Subcutaneous abdominal adipose tissue (tissue), 5 donors: ENCODE data around the gene TMEM218.

Experiments
- H3K27ac ChIP-seq: one replicate; pipeline ENCODE4 v1.7.0; 2013; ENCODE audit warnings: low read depth, mild to moderate bottlenecking, inconsistent platforms, low read length, moderate library complexity
- H3K27me3 ChIP-seq, 5 donors: one replicate each; pipeline ENCODE4 v1.7.0; 2013; ENCODE audit warnings: low read length in 5 of 5, inconsistent platforms in 1 of 5; ENCODE audit not compliant: control insufficient read depth in 5 of 5, insufficient read depth in 4 of 5
- H3K36me3 ChIP-seq, 5 donors: one replicate each; pipeline ENCODE4 v1.7.0; 2013; ENCODE audit warnings: low read length in 5 of 5; ENCODE audit not compliant: control insufficient read depth in 5 of 5, insufficient read depth in 5 of 5
- H3K4me1 ChIP-seq, 5 donors: one replicate each; pipeline ENCODE4 v1.7.0; 2013; ENCODE audit warnings: low read length in 5 of 5, mild to moderate bottlenecking in 3 of 5, moderate library complexity in 1 of 5; ENCODE audit not compliant: control insufficient read depth in 5 of 5, insufficient read depth in 5 of 5
- H3K4me3 ChIP-seq, 5 donors: one replicate each; pipeline ENCODE4 v1.7.0; 2013; ENCODE audit warnings: low read length in 5 of 5, low read depth in 1 of 5
- H3K9ac ChIP-seq, 5 donors: one replicate each; pipeline ENCODE4 v1.7.0; 2013; ENCODE audit warnings: low read length in 5 of 5, mild to moderate bottlenecking in 4 of 5, moderate library complexity in 3 of 5
- H3K9me3 ChIP-seq, 5 donors: one replicate each; pipeline ENCODE4 v1.7.0; 2013; ENCODE audit warnings: low read length in 5 of 5; ENCODE audit not compliant: control insufficient read depth in 5 of 5
- donor health status: healthy.
- donor health status: healthy.
- donor health status: healthy.
- donor health status: healthy.
- donor health status: healthy.

The TMEM218 gene

GRCh38 chr11:125085301-125086081 lies 25.9 kb downstream of the TMEM218 start:
- no peak overlapping the region for H3K4me3 ChIP-seq
- no peaks in the 10 kb centered on the region for H3K9me3 ChIP-seq
- peaks cover 0 to 40% (median 3%) of the 10 kb centered on the region in 5 donors for H3K36me3 ChIP-seq
- H3K27me3 ChIP-seq, result peaks cover 0 to 9% (median 6%) of the 10 kb centered on the region in 5 donors
- H3K27ac ChIP-seq, result no peak overlapping the region
- H3K9ac ChIP-seq, result no peak overlapping the region
- peaks cover 0 to 8% (median 0%) of the 10 kb centered on the region in 5 donors for H3K4me1 ChIP-seq

GRCh38 chr11:125084761-125085231 lies 26.6 kb downstream of the TMEM218 start:
- Histone ChIP-seq H3K9me3 (no peaks in the 10 kb centered on the region), H3K9ac (no peak overlapping the region), H3K4me3 (no peak overlapping the region), H3K36me3 (peaks cover 0 to 40% (median 6%) of the 10 kb centered on the region in 5 donors), H3K27ac (no peak overlapping the region), H3K27me3 (peaks cover 0 to 9% (median 6%) of the 10 kb centered on the region in 5 donors), H3K4me1 (peaks cover 0 to 8% (median 0%) of the 10 kb centered on the region in 5 donors)

- no peak overlapping the region for H3K9ac ChIP-seq
- H3K9me3 ChIP-seq, result no peaks in the 10 kb centered on the region
- no peak overlapping the region for H3K27ac ChIP-seq
- peaks cover 0 to 40% (median 6%) of the 10 kb centered on the region in 5 donors for H3K36me3 ChIP-seq
- H3K27me3 ChIP-seq, result peaks cover 0 to 9% (median 6%) of the 10 kb centered on the region in 5 donors
- peaks cover 0 to 8% (median 0%) of the 10 kb centered on the region in 5 donors for H3K4me1 ChIP-seq
- no peak overlapping the region for H3K4me3 ChIP-seq
These were observed 27.4 kb downstream of the TMEM218 start for GRCh38 chr11:125084057-125084416.

- Histone ChIP-seq H3K27me3 (peaks cover 0 to 9% (median 6%) of the 10 kb centered on the region in 5 donors), H3K9me3 (no peaks in the 10 kb centered on the region), H3K27ac (no peak overlapping the region), H3K36me3 (peaks cover 0 to 40% (median 6%) of the 10 kb centered on the region in 5 donors), H3K9ac (no peak overlapping the region), H3K4me3 (no peak overlapping the region), H3K4me1 (peaks cover 0 to 8% (median 0%) of the 10 kb centered on the region in 5 donors)
These were observed 27.9 kb downstream of the TMEM218 start for GRCh38 chr11:125083312-125084056.

GRCh38 chr11:125082611-125083311 lies 28.7 kb downstream of the TMEM218 start:
- Histone ChIP-seq H3K36me3 (peaks cover 0 to 40% (median 6%) of the 10 kb centered on the region in 5 donors), H3K4me3 (no peak overlapping the region), H3K27me3 (peaks cover 0 to 9% (median 6%) of the 10 kb centered on the region in 5 donors), H3K4me1 (peaks cover 0 to 8% (median 0%) of the 10 kb centered on the region in 5 donors), H3K9ac (no peak overlapping the region), H3K27ac (no peak overlapping the region), H3K9me3 (no peaks in the 10 kb centered on the region)

- Histone ChIP-seq H3K36me3 (peaks cover 0 to 40% (median 6%) of the 10 kb centered on the region in 5 donors), H3K9me3 (no peaks in the 10 kb centered on the region), H3K4me1 (peaks cover 0 to 8% (median 0%) of the 10 kb centered on the region in 5 donors), H3K9ac (no peak overlapping the region), H3K27me3 (peaks cover 1 to 9% (median 6%) of the 10 kb centered on the region in 5 donors), H3K4me3 (no peak overlapping the region), H3K27ac (no peak overlapping the region)
These were observed 29.4 kb downstream of the TMEM218 start for GRCh38 chr11:125082040-125082439.

GRCh38 chr11:125081098-125081798 lies 30.2 kb downstream of the TMEM218 start:
- H3K27me3 ChIP-seq, result peaks cover 5 to 12% (median 7%) of the 10 kb centered on the region in 5 donors
- no peak overlapping the region for H3K27ac ChIP-seq
- no peaks in the 10 kb centered on the region for H3K9me3 ChIP-seq
- no peak overlapping the region for H3K4me3 ChIP-seq
- peaks cover 0 to 40% (median 6%) of the 10 kb centered on the region in 5 donors for H3K36me3 ChIP-seq
- peaks cover 0 to 8% (median 0%) of the 10 kb centered on the region in 5 donors for H3K4me1 ChIP-seq
- no peak overlapping the region for H3K9ac ChIP-seq

GRCh38 chr11:125080531-125080911 lies 30.9 kb downstream of the TMEM218 start:
- Histone ChIP-seq H3K4me3 (no peak overlapping the region), H3K4me1 (peaks cover 0 to 8% (median 0%) of the 10 kb centered on the region in 5 donors), H3K36me3 (peaks cover 0 to 39% (median 6%) of the 10 kb centered on the region in 5 donors), H3K27ac (no peak overlapping the region), H3K9ac (no peak overlapping the region), H3K27me3 (peaks cover 5 to 12% (median 7%) of the 10 kb centered on the region in 5 donors), H3K9me3 (no peaks in the 10 kb centered on the region)

- Histone ChIP-seq H3K9ac (no peak overlapping the region), H3K4me3 (no peak overlapping the region), H3K27ac (no peak overlapping the region), H3K9me3 (no peaks in the 10 kb centered on the region), H3K27me3 (peaks cover 5 to 12% (median 7%) of the 10 kb centered on the region in 5 donors), H3K36me3 (peaks cover 0 to 34% (median 6%) of the 10 kb centered on the region in 5 donors), H3K4me1 (peaks cover 0 to 13% (median 0%) of the 10 kb centered on the region in 5 donors)
These were observed 31.4 kb downstream of the TMEM218 start for GRCh38 chr11:125079878-125080530.
